CD4-positive, alpha-beta T cell treated with Interleukin-17A for 1 hour (primary cell): ENCODE results near the gene GPR162.

Experiments
- DNase-seq: peaks from one replicate; pipeline ENCODE4 v3.0.0-alpha.2; 2020

GPR162 gene, protein sequence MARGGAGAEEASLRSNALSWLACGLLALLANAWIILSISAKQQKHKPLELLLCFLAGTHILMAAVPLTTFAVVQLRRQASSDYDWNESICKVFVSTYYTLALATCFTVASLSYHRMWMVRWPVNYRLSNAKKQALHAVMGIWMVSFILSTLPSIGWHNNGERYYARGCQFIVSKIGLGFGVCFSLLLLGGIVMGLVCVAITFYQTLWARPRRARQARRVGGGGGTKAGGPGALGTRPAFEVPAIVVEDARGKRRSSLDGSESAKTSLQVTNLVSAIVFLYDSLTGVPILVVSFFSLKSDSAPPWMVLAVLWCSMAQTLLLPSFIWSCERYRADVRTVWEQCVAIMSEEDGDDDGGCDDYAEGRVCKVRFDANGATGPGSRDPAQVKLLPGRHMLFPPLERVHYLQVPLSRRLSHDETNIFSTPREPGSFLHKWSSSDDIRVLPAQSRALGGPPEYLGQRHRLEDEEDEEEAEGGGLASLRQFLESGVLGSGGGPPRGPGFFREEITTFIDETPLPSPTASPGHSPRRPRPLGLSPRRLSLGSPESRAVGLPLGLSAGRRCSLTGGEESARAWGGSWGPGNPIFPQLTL

DNA sequence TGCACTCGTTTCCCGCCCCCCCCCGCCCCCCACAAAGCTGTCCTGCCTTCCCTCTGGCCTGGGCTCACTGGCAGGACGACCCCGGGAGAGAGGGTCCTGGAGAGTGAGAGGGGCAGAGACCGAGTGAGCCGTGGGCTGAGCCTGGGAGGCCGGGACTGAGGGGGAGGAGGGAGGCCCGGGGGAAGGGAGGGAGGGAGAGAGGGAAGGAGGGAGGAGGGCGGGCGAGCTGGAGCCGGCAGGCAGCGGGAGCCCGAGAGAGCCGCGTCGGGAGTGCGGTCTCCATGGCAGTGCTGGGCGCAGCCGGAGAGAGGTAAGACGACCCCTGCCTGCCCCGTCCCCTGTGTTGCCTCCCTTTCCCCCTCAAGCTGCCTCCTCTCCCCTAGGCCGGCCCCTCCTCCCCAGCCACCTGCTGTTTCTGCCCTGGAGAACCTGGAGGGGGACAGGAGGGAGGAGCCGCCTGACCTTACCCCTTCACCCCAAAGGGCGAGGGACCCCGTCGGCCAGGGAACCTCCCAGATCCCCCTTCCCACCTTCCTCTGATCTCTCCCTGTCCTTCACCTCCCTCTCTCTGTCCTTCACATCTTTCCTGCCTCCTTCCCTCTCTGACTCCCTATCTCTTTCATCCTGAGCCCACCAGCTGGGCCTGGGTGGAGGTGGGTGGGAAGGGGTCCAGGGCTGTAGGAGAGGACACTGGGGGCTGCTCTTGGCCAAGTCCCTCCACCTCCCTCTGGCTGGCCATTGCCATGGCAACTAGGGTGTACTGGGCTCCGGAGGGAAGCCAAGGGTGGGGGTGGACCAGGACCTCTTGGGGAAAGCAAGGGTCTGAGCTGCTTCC, at the start of gene GPR162:
Gene GPR162 (plus strand): TSS at position 231 of the 835 bp plus-strand sequence. CDS start 2,078 bp downstream, outside the sequence.
- no peak for DNase-seq

DNA sequence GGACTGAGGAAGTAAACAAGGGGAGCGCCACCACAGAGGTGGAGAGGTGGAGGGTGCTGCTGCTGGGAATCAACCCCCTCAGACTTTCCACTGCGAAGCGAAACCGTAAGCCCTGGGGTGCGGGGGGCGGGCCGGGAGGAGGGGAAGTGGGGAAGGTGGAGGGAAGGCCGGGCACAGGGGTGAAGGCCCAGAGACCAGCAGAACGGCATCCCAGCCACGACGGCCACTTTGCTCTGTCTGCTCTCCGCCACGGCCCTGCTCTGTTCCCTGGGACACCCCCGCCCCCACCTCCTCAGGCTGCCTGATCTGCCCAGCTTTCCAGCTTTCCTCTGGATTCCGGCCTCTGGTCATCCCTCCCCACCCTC, 49.3 kb upstream of the GPR162 start, which contains the start of gene LAG3:
Gene LAG3 (plus strand): TSS at position 190 of the 365 bp plus-strand sequence. CDS start 333 bp downstream, outside the sequence.
- DNase-seq: peak; percentile 49

DNA sequence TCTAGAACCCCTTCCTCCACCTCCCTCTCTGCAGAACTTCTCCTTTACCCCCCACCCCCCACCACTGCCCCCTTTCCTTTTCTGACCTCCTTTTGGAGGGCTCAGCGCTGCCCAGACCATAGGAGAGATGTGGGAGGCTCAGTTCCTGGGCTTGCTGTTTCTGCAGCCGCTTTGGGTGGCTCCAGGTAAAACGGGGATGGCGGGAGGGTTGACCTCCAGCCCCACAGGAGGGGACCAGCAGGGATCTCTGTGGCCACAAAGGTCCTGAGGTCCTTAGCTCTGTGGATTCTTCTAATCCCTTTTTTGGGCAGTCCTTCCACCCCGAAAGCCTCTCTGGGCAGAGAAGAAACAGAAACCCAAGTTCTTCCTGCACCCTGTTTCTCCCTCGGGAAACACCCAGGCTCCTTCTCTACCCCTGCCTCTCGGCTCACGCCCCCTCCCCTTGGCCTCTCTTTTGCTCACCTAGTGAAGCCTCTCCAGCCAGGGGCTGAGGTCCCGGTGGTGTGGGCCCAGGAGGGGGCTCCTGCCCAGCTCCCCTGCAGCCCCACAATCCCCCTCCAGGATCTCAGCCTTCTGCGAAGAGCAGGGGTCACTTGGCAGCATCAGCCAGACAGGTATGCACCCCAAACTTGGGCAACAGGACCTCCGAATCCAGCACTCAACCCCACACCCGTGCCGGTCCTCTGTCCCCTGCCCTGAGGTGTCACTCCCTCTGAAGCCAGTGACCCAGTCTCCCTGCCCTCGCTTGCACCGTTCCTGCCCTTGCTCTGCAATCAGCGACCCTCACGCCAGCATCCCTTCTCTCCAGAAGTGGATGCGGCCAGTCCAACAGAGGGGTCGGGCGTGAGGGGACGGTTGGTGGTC, 48.7 kb upstream of the GPR162 start:
- DNase-seq: no peak

DNA sequence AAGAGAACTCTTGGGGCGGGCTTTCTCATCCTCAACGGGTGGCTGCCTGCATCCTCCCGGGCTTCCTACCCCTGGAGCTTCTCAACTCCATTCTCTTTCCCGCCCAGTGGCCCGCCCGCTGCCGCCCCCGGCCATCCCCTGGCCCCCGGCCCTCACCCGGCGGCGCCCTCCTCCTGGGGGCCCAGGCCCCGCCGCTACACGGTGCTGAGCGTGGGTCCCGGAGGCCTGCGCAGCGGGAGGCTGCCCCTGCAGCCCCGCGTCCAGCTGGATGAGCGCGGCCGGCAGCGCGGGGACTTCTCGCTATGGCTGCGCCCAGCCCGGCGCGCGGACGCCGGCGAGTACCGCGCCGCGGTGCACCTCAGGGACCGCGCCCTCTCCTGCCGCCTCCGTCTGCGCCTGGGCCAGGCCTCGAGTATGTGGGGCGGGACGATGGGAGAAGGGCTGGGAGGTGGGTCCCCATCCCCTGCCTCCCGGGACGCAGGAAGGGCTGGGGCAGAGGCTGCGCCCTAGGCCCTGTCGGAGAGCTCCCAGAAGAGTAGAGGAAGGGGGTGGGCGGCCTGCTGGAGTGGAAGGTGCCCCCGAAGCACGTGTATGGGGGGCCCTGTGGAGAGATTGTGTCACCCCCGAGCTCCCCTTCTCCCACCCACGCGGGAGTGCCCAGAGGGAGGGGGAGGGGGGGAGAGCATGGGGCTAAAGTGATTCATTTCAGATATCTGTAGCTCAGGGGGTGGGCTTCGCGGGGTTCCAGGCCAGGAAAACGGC, 47.9 kb upstream of the GPR162 start:
- DNase-seq: no peak

DNA sequence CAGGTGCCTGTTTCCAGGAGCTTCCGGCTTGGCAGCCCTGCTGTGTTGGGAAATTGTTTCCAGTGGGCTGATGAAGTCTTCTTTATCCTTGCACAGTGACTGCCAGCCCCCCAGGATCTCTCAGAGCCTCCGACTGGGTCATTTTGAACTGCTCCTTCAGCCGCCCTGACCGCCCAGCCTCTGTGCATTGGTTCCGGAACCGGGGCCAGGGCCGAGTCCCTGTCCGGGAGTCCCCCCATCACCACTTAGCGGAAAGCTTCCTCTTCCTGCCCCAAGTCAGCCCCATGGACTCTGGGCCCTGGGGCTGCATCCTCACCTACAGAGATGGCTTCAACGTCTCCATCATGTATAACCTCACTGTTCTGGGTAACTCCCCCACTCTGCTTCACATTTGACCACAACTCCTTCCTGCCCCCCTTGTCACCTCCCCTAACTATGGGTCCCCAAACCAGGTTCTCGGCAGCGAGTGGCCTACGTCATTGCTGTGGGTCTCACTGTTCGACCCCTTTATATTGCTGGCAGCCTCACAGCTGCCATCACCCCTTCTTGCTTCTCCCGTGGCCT, 47.0 kb upstream of the GPR162 start:
- DNase-seq: peak; percentile 81

DNA sequence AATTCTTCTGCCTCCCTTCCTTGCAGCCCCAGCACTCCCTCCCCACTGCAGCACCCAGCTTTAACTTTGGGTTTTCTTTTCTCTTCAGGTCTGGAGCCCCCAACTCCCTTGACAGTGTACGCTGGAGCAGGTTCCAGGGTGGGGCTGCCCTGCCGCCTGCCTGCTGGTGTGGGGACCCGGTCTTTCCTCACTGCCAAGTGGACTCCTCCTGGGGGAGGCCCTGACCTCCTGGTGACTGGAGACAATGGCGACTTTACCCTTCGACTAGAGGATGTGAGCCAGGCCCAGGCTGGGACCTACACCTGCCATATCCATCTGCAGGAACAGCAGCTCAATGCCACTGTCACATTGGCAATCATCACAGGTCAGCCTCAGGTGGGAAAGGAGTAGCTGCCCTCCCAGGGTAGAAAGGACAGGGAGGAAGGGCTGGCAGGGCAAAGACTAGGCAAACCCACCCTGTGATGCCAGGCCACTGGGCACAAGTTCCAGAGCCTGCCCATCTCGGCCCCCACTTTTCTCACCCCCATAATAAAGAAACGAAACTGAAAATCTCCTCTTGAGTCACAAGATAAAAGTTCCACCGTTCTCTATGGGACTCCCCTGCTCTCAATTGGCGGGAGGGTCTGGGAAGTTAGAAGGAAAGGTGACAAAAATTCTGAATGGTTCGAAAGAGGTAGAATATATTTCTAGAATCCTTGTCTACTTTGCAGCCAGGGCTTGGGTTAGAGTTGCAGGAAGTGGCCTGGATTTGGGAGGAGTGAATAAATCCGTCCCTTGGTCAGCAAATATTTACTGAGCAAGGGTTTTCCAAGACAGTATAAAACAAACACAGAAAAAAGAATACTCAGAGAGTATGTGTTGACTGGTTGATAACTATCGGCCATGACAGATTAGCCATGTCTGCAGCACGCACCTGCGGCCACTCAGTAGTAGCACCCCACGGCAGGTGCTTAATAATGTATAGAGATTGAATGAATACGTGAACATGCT, 46.1 kb upstream of the GPR162 start:
- no peak for DNase-seq

DNA sequence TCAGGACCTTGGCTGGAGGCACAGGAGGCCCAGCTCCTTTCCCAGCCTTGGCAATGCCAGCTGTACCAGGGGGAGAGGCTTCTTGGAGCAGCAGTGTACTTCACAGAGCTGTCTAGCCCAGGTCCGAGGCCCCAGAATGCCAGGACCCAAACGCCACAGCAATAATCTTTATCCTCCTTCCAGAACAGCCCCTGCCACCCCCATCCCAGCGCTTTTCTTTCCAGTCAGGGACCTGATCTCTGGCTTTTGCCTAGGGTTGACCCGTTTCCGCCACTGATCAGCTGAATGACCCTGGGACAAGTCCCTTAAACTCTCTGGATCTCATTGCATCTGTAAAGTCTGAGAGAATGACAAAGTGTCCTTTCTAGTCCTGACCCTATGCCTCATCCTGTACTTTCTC, 44.2 kb upstream of the GPR162 start:
- DNase-seq: no peak

DNA sequence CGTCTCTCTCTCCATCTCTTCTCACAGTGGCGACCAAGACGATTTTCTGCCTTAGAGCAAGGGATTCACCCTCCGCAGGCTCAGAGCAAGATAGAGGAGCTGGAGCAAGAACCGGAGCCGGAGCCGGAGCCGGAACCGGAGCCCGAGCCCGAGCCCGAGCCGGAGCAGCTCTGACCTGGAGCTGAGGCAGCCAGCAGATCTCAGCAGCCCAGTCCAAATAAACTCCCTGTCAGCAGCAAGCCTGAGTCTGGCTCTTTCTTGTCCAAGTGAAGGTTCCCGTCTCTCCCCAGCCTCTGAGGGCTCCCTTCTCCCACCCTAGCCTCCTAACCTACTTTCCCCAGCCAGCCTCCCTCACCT, 43.4 kb upstream of the GPR162 start:
- DNase-seq: no peak

DNA sequence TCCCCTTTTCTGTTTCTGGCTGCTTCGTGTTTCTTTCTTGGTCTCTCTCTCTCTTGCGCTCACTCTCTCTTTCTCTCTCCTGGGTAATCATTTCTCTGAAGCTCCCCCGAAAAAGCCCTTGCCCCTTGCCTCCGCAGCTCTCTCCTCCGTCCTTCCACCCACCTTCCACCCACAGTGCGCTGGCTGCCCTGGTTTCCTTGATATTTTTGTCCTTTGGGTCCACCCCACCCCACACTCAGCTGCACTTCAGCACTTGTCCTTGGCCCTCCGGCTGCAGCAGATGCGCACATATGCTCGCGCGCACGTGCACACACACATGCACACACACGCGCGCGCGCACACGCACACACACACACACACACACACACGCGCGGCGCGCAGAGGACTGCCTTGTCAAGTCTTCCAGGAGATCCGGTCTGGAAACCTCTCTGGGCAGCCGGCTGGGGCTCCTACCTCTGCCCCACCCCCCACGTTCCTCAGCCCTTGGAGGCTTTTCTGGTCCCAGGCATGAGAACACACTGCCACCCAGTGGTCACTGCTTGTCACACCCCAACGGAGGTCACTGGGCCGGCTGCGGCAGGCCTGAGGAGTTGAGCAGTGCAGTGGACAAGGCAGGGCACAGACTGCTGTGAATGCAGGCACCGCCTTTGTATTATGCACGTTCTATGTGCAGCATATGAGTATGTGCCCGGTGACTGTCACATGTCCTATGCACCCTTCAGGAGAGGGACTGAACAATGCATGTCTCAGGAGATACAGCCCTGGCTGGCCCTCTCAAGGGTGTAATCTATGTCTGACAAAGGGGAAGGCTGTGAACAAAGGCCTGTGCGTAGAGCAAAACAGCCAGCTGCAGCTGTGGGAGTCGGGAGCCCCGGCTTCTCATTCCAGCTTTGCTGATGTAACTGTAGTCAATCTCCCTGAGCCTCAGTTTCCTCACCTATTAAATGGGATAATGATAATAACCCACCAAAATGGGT, 42.8 kb upstream of the GPR162 start:
- DNase-seq: peak; percentile 90

DNA sequence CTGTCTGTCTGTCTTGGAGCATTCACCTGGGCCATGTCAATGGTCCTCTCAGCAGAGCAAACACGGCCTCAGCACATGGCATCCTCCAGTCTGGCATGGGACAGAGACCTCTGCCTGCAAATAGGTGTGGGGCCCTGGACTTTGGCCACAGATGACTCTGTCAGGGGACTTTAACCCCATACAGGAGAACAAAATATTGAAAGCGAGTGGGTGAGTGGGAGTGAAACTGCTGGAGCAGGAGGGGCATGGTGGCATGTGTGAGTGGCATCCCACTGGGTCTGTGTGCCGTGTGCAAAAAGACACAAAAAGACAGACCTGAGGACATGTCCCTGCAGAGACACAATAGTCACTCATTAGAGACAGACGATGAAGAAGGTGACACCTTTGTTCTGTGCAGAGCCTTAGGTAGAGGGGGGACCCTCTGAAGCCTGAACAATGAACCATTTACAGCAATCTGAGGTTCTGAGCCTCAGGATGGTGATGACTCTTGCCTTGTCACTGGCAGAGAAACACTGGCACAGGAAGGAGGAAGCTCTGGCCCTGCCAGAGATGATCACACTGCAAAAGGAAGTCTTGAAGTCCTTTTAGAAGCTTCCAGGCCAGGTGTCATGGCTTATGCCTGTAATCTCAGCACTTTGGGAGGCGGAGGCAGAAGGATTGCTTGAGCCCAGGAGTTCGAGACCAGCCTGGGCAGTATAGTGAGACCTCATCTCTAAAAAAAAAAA, 41.8 kb upstream of the GPR162 start:
- no peak for DNase-seq

DNA sequence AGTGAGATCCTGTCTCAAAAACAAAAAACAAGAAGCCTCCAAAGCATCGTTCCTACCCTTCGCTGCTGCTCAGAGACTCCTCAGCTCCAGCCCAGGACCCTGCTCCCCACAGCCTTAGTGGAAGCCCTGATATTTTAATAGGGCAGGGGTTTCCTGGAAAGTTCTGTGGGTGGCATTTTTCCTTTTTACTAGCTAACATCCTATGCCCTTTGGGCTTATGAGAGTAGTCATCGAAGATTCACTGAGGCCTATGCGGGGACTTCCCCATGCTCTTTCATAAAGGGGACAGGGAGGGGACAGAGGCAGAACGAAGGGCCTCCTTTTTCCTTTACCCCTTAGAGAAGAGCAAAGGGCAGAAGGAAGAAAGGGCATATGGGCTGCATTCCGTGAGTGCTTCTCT, 41.0 kb upstream of the GPR162 start:
- no peak for DNase-seq

DNA sequence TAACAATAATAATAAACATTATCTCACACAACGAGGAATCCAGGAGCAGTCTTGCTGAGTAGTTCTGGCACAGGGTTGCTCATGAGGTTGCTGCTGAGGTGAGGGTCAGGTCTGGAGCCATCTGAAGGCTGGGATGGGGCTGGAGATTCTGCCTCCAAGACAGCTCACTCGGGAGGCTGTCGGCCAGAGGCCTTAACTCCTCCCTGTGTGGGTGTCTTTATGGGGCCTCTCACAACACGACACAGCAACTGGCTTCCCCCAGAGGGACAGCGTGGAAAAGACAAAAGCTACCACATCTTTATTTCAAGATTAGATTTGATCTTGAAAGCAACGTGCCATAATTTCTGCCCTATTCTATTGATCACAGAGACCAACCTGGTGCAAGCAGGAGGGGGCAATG, 39.5 kb upstream of the GPR162 start:
- no peak for DNase-seq

DNA sequence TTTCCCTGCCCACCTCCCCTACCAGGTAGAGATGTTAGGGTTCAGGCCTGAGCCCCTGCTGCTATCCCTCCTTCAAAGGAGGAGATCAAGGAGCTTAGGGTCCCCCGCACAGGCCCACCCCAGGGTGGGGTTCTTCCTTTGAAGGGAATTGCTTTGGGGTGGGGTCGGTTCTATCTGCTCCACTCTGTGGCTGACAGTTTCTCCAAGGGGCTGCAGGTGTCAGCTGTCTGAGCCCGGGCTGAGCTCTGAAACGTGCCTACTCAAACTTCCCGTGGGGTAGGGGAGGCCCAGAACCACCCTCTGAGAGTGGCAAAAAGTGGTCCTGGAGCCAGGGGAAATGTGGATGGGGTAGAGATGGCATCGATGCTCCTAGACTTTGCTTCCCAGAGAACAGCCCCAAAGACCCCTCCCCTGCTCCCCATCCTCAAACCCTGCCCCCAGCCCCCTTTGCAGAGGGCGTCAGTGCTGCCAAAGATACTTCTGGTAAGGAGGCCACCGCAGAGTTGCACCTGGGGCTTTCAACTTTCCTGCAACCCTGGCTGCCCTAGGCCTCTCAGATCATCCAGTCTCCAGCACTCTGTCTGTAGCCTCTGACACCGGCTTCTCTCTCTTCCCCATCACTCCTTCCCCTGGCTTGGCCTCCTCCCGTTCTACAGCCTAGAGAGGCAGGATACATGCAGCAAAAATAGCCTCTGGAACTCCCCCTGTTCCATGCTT, 38.6 kb upstream of the GPR162 start:
- no peak for DNase-seq

DNA sequence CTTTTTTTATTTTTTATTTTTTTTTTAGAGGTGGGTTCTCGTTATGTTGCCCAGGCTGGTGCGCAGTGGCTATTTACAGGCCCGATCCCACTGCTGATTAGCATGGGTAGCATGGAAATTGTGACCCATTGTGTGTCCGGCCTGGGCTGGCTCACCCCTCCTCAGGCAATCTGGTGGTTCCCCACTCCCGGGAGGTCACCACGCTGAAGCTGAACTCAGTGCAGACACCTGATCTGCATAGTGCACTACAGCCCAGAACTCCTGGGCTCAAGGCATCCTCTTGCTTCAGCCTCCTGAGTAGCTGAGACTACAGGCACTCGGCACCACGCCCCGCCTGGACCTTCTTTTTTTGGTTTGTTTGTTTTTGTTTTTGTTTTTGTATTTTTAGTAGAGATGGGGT, 37.8 kb upstream of the GPR162 start:
- no peak for DNase-seq

DNA sequence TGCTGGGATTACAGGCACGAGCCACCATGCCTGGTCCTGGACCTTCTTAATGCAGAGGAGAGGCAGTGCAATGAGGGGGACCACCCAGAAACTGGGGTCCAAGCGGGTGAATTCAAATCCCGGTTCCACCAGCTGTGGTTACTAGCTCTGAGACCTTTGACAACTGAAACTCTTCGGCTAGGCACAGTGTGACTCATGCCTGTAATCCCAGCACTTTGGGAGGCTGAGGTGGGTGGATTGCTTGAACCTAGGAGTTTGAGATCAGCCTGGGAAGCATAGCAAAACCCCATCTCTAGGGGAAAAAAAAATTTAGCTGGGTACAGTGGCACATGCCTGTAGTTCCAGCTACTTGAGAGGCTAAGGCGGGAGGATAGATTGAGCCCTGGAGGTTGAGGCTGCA, 37.3 kb upstream of the GPR162 start:
- DNase-seq: no peak

DNA sequence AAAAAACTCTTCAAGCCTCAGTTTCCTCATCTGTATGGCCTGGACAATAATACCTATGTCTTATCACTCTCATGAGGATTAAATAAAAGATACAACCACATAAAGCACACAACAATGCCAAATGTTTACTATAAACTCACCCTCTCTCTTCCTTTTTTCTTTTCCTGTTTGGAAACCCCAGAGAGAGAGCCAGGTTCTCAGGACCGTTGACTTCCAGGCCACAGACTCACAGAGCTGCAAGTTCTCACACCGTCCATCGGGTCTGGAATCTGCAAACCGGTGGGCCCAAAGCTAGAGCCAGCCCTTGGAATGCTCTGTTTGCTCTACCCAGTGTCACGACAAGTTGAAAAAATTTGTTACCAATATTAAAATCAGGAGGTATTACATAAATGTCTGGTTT, 36.9 kb upstream of the GPR162 start:
- no peak for DNase-seq

DNA sequence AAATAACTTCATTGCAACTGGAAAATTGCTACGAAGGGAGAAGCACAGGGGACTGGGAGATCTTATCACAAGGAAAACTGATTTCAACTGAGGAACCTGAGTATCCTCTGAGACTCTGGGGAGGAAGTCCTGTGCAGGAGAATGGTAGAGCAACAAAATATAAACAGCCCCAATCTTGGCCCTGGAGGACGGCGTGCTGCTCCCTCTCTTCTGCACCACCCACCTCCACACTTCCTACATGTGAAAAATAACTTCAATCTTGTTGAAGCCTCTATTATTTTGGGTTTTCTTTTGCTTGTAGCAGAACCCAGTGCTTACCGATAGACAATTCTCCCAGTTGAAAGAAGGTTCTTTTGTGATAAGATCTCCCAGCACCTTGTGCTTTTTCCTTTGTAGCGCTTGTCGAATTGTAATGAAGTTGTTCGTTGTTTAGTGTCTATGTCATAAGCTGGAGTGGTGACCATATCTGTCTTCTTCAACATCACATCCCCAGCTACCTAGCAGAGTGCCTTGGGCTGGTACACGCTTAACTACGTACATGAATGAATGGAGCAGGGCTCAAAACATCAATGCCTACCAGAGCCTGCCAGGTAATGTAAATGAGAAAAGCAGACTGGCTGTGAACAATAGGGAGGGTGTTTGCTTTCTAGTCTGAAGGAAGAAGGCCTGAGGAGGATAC, 35.1 kb upstream of the GPR162 start:
- DNase-seq: peak; percentile 44
